HCT116 (cell line): ENCODE data around the gene ATP13A4. TPM values are rescaled to one million over a fixed set of nuclear protein-coding genes. Genes with fewer than 3 reads are reported as not detected.

Source experiments
- ATAC-seq: fragments of 200-7000 bp; cut with Tn5 transposase; 2 replicates; pipeline ENCODE4 v1.9.1; 2020; ENCODE audit warnings: mild to moderate bottlenecking, moderate library complexity
- BruUV-seq: library from RNA; stranded (reverse); fragments of 400-500 nt; replicated peaks from 2 replicates; lab custom pipeline; 2021; lab: Mats Ljungman, UMichigan
- CTCF ChIA-PET: fragments of 300-600 bp; sonication (Branson Sonifier 250); formaldehyde crosslinking; loops from one replicate; lab custom pipeline; 2021; ENCODE audit warnings: antibody characterized with exemption; lab: Charles Lee
- POLR2A ChIA-PET: fragments of 300-600, 350-600 bp; sonication (Branson Sonifier 250); formaldehyde crosslinking; loops from one replicate; lab custom pipeline; 2021; ENCODE audit warnings: antibody characterized with exemption; lab: Charles Lee
- RAD21 ChIA-PET, 2 experiments: fragments of 300-600 bp; sonication (Branson Sonifier 250); formaldehyde crosslinking; loops; one replicate each; lab custom pipeline; 2023; ENCODE audit warnings: low total read pairs in 2 of 2; ENCODE audit not compliant: uncharacterized antibody in 2 of 2, unreplicated experiment in 2 of 2, low non-redundant PET in 1 of 2; lab: Charles Lee
- DNase-seq: peaks from one replicate; pipeline ENCODE4 v3.0.0-alpha.2; 2010; ENCODE audit warnings: low read depth, low spot score
- H2AFZ ChIP-seq: fragments of 200-600 bp; shearing (Covaris generic), sonication (generic); 2 replicates; pipeline ENCODE4 v1.6.1; 2017; ENCODE audit warnings: low read depth, mixed run types, mixed read lengths, antibody characterized with exemption, low read length; ENCODE audit not compliant: poor library complexity, severe bottlenecking
- H3K27ac ChIP-seq: 2 replicates; pipeline ENCODE4 v1.5.1; 2012; ENCODE audit warnings: low read depth, low read length
- H3K27me3 ChIP-seq: fragments of 200-600 bp; sonication (generic); 2 replicates; pipeline ENCODE4 v1.6.1; 2016; ENCODE audit warnings: mixed run types, low read length, mixed read lengths; ENCODE audit not compliant: insufficient read depth
- H3K36me3 ChIP-seq, 2 experiments: fragments of 200-500 bp in 1 of 2; fragments of 200-600 bp in 1 of 2; sonication (Bioruptor generic) in 1 of 2; sonication (generic) in 1 of 2; 2 replicates each; pipeline versions ENCODE4 v1.5.1 to v1.6.1; 2014 to 2016; ENCODE audit warnings: low read length in 2 of 2, inconsistent platforms in 1 of 2, mixed read lengths in 1 of 2, mixed run types in 1 of 2; ENCODE audit not compliant: insufficient read depth in 2 of 2, control insufficient read depth in 1 of 2
- H3K4me1 ChIP-seq, 2 experiments: fragments of 200-600 bp in 1 of 2; sonication (generic) in 1 of 2; 2 replicates each; pipeline versions ENCODE4 v1.5.1 to v1.6.1; 2012 to 2017; ENCODE audit warnings: low read length in 2 of 2, inconsistent platforms in 1 of 2, mild to moderate bottlenecking in 1 of 2, mixed read lengths in 1 of 2, mixed run types in 1 of 2, moderate library complexity in 1 of 2; ENCODE audit not compliant: insufficient read depth in 2 of 2, control insufficient read depth in 1 of 2
- H3K4me2 ChIP-seq: fragments of 200-600 bp; sonication (generic); 2 replicates; pipeline ENCODE4 v1.6.1; 2017; ENCODE audit warnings: mixed run types, low read length, mixed read lengths
- H3K4me3 ChIP-seq, 2 experiments: fragments of 200-600 bp in 1 of 2; sonication (generic) in 1 of 2; replicated peaks in 1 of 2; 2 replicates each; pipeline ENCODE4 v1.5.1; 2011 to 2016; ENCODE audit warnings: low read length in 2 of 2, control low read depth in 1 of 2, low read depth in 1 of 2, mild to moderate bottlenecking in 1 of 2, mixed read lengths in 1 of 2, mixed run types in 1 of 2
- H3K79me2 ChIP-seq: fragments of 200-600 bp; sonication (generic); 2 replicates; pipeline ENCODE4 v1.6.1; 2017; ENCODE audit warnings: mild to moderate bottlenecking, mixed run types, low read length, moderate library complexity, mixed read lengths; ENCODE audit not compliant: insufficient read depth
- H3K9ac ChIP-seq: fragments of 200-600 bp; sonication (generic); 2 replicates; pipeline ENCODE4 v1.6.1; 2016; ENCODE audit warnings: low read length, mixed read lengths
- H3K9me2 ChIP-seq: fragments of 200-600 bp; sonication (generic), shearing (Covaris generic); 2 replicates; pipeline ENCODE4 v1.6.1; 2017; ENCODE audit warnings: mixed run types, mild to moderate bottlenecking, moderate library complexity; ENCODE audit not compliant: insufficient read depth
- H3K9me3 ChIP-seq, 2 experiments: fragments of 200-500 bp in 1 of 2; fragments of 200-600 bp in 1 of 2; sonication (Bioruptor generic) in 1 of 2; sonication (generic) in 1 of 2; 2 replicates each; pipeline ENCODE4 v1.6.1; 2014 to 2017; ENCODE audit warnings: low read length in 2 of 2, mixed read lengths in 2 of 2, inconsistent platforms in 1 of 2, low read depth in 1 of 2, mild to moderate bottlenecking in 1 of 2, mixed run types in 1 of 2, moderate library complexity in 1 of 2; ENCODE audit not compliant: control insufficient read depth in 1 of 2, insufficient read depth in 1 of 2
- H4K20me1 ChIP-seq: fragments of 200-600 bp; sonication (generic), shearing (Covaris generic); 2 replicates; pipeline ENCODE4 v1.6.1; 2017; ENCODE audit warnings: mixed run types, mild to moderate bottlenecking, moderate library complexity; ENCODE audit not compliant: insufficient read depth
- CBX3 ChIP-seq: IDR thresholded peaks from 2 replicates; pipeline ENCODE4 v1.6.1; 2012; ENCODE audit warnings: low read depth
- CEBPB ChIP-seq: IDR thresholded peaks from 2 replicates; pipeline ENCODE4 v1.6.1; 2012; ENCODE audit warnings: low read depth
- EGR1 ChIP-seq: IDR thresholded peaks from 2 replicates; pipeline ENCODE4 v1.6.1; 2012; ENCODE audit warnings: low read depth
- ELF1 ChIP-seq: IDR thresholded peaks from 2 replicates; pipeline ENCODE4 v1.6.1; 2012; ENCODE audit warnings: low read depth, borderline replicate concordance
- EZH2 ChIP-seq: fragments of 200-600 bp; sonication (generic); IDR thresholded peaks from 2 replicates; pipeline ENCODE4 v1.6.1; 2017; ENCODE audit warnings: antibody characterized with exemption, mixed run types
- EZH2phosphoT487 ChIP-seq: fragments of 200-600 bp; IDR thresholded peaks from 2 replicates; pipeline ENCODE4 v1.6.1; 2018; ENCODE audit warnings: antibody characterized with exemption, borderline replicate concordance
- POLR2A ChIP-seq: IDR thresholded peaks from 2 replicates; pipeline ENCODE4 v1.7.0; 2011; ENCODE audit warnings: borderline replicate concordance; ENCODE audit not compliant: insufficient read depth, insufficient read length; ENCODE audit errors: extremely low read depth
- POLR2AphosphoS5 ChIP-seq: IDR thresholded peaks from 2 replicates; pipeline ENCODE4 v1.6.1; 2011; ENCODE audit warnings: mild to moderate bottlenecking, low read depth, low read length, moderate library complexity
- REST ChIP-seq: IDR thresholded peaks from 2 replicates; pipeline ENCODE4 v1.6.1; 2012; ENCODE audit warnings: low read depth
- SP1 ChIP-seq: IDR thresholded peaks from 2 replicates; pipeline ENCODE4 v1.6.1; 2012; ENCODE audit warnings: low read depth
- SRF ChIP-seq: IDR thresholded peaks from 2 replicates; pipeline ENCODE4 v1.6.1; 2012; ENCODE audit warnings: low read depth
- TCF7L2 ChIP-seq: IDR thresholded peaks from 2 replicates; pipeline ENCODE4 v1.7.0; 2011; ENCODE audit warnings: borderline replicate concordance, inconsistent platforms; ENCODE audit not compliant: insufficient read depth, insufficient read length; ENCODE audit errors: extremely low read depth
- YY1 ChIP-seq: IDR thresholded peaks from 2 replicates; pipeline ENCODE4 v1.6.1; 2011; ENCODE audit warnings: low read length, low read depth, moderate library complexity, mild to moderate bottlenecking; ENCODE audit not compliant: insufficient replicate concordance; ENCODE audit errors: extremely low read depth
- ZFX ChIP-seq: fragments of 450-650 bp; IDR thresholded peaks from 2 replicates; pipeline ENCODE4 v1.6.1; 2017
- ZNF274 ChIP-seq: fragments of 200-500 bp; sonication (Bioruptor generic); IDR thresholded peaks from 2 replicates; pipeline ENCODE4 v1.6.1; 2014; ENCODE audit warnings: mild to moderate bottlenecking, low read depth, low read length, inconsistent platforms
- intact Hi-C: fragments of 100-400 bp; cut with micrococcal nuclease; formaldehyde crosslinking; loops from 2 replicates; pipeline ENCODE4 v1.10.0; 2022
- total RNA-seq: library from RNA; stranded (reverse); gene quantifications from one replicate; pipeline ENCODE4 v1.2.1, GENCODE V29; 2021; ENCODE audit not compliant: unreplicated experiment
- TF ChIP-seq, protein P1 (sequence below): IDR thresholded peaks from 2 replicates; pipeline ENCODE4 v1.6.1; 2011; ENCODE audit warnings: mild to moderate bottlenecking, low read length, moderate library complexity; ENCODE audit not compliant: insufficient replicate concordance; ENCODE audit errors: extremely low read depth
- TF ChIP-seq, protein P2 (sequence below), 3 experiments: fragments of 200-600 bp in 1 of 3; sonication (generic) in 1 of 3; IDR thresholded peaks in 2 of 3; conservative IDR thresholded peaks in 1 of 3; 2 replicates each; pipeline ENCODE4 v1.5.1; 2012 to 2017; ENCODE audit warnings: low read depth in 2 of 3, low read length in 2 of 3, antibody characterized with exemption in 1 of 3, borderline replicate concordance in 1 of 3, control low read depth in 1 of 3, mild to moderate bottlenecking in 1 of 3, mixed read lengths in 1 of 3, mixed run types in 1 of 3, moderate library complexity in 1 of 3; ENCODE audit not compliant: insufficient read depth in 1 of 3
- TF ChIP-seq, protein P3 (sequence below): IDR thresholded peaks from 2 replicates; pipeline ENCODE4 v1.6.1; 2012

ATP13A4 gene
- total RNA-seq, 1 experiment from 2014 or later, result 0.15 TPM

- ATAC-seq, result no peak
- DNase-seq, result no peak
- peaks cover 60% of the 10 kb centered on the region for H3K27me3 ChIP-seq
Observed at GRCh38 chr3:193509103-193509965, 45.4 kb downstream of the ATP13A4 start.

More at GRCh38 chr3:193509103-193509965, 45.4 kb downstream of the ATP13A4 start:
- no peaks in the 10 kb centered on the region for H3K9me3 ChIP-seq
- H3K4me1 ChIP-seq, result no peaks in the 10 kb centered on the region
- H3K4me2 ChIP-seq, result no peak overlapping the region
- H3K36me3 ChIP-seq, result no peaks in the 10 kb centered on the region
- TF ChIP-seq ZFX, result no peak
- TF ChIP-seq POLR2AphosphoS5, result no peak
- TF ChIP-seq SRF, result no peak
- TF ChIP-seq ZNF274, result no peak
- no peak for TF ChIP-seq YY1
- TF ChIP-seq, protein P1, sequence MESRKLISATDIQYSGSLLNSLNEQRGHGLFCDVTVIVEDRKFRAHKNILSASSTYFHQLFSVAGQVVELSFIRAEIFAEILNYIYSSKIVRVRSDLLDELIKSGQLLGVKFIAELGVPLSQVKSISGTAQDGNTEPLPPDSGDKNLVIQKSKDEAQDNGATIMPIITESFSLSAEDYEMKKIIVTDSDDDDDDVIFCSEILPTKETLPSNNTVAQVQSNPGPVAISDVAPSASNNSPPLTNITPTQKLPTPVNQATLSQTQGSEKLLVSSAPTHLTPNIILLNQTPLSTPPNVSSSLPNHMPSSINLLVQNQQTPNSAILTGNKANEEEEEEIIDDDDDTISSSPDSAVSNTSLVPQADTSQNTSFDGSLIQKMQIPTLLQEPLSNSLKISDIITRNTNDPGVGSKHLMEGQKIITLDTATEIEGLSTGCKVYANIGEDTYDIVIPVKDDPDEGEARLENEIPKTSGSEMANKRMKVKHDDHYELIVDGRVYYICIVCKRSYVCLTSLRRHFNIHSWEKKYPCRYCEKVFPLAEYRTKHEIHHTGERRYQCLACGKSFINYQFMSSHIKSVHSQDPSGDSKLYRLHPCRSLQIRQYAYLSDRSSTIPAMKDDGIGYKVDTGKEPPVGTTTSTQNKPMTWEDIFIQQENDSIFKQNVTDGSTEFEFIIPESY, result no peak
- no peak for TF ChIP-seq EZH2
- TF ChIP-seq CEBPB, result no peak
- no peak for TF ChIP-seq EZH2phosphoT487
- no peak for TF ChIP-seq TCF7L2
- TF ChIP-seq, protein P2, sequence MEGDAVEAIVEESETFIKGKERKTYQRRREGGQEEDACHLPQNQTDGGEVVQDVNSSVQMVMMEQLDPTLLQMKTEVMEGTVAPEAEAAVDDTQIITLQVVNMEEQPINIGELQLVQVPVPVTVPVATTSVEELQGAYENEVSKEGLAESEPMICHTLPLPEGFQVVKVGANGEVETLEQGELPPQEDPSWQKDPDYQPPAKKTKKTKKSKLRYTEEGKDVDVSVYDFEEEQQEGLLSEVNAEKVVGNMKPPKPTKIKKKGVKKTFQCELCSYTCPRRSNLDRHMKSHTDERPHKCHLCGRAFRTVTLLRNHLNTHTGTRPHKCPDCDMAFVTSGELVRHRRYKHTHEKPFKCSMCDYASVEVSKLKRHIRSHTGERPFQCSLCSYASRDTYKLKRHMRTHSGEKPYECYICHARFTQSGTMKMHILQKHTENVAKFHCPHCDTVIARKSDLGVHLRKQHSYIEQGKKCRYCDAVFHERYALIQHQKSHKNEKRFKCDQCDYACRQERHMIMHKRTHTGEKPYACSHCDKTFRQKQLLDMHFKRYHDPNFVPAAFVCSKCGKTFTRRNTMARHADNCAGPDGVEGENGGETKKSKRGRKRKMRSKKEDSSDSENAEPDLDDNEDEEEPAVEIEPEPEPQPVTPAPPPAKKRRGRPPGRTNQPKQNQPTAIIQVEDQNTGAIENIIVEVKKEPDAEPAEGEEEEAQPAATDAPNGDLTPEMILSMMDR (IDR thresholded peaks at IDR 0.05 in 2 of 3, conservative IDR thresholded peaks at IDR 0.05 in 1 of 3; ENCODE audit: borderline replicate concordance in 1 of 3, insufficient read depth in 1 of 3, low read depth in 2 of 3, low read length in 2 of 3), result no peak
- TF ChIP-seq, protein P3, sequence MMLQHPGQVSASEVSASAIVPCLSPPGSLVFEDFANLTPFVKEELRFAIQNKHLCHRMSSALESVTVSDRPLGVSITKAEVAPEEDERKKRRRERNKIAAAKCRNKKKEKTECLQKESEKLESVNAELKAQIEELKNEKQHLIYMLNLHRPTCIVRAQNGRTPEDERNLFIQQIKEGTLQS, result no peak
- no peak for TF ChIP-seq REST
- no peak for TF ChIP-seq EGR1
- no peak for TF ChIP-seq SP1
- TF ChIP-seq POLR2A, result no peak
- no peak for TF ChIP-seq CBX3
- TF ChIP-seq ELF1, result no peak
- TF ChIP-seq, all 23 proteins: peak for 0
- Histone ChIP-seq H4K20me1 (no peaks in the 10 kb centered on the region), H3K9me2 (no peaks in the 10 kb centered on the region; the same call in 1 of the 2 replicates), H3K27ac (no peak overlapping the region), H3K9ac (no peak overlapping the region), H3K79me2 (no peaks in the 10 kb centered on the region), H3K4me3 (no peak overlapping the region), H2AFZ (no peak overlapping the region)
- BruUV-seq, result no TSS peak
- POLR2A ChIA-PET, result no interaction called here
- intact Hi-C loops, result no loop called here
- RAD21 ChIA-PET, result no interaction called here
- CTCF ChIA-PET, result no interaction called here
